Prostate gland (tissue), 2 donors: ENCODE results near the gene TIAM2. TPM values are rescaled to one million over a fixed set of nuclear protein-coding genes. Genes with fewer than 3 reads are reported as not detected.
"Not testable (repeated sequence)": the region's sequence is repeated elsewhere in the genome, so short reads cannot be mapped to it uniquely, and the experiment has no call there.

ENCODE experiments used
- DNase-seq: peaks from one replicate; pipeline ENCODE4 v3.0.0-alpha.2; 2019; ENCODE audit warnings: low spot score
- H3K27ac ChIP-seq, 2 donors: fragments of 200-600 bp; sonication (generic); 2 replicates each; pipeline ENCODE4 v1.5.1; 2017 to 2019
- H3K27me3 ChIP-seq: fragments of 200-600 bp; sonication (generic); replicated peaks from 2 replicates; pipeline ENCODE4 v1.5.1; 2019; ENCODE audit not compliant: insufficient read depth
- H3K36me3 ChIP-seq, 2 donors: fragments of 200-600 bp; sonication (generic); 1 replicate in 1 of 2; 2 replicates in 1 of 2; pipeline versions ENCODE4 v1.5.1 to v1.8.1; 2017 to 2019
- H3K4me1 ChIP-seq: fragments of 200-600 bp; sonication (generic); replicated peaks from 2 replicates; pipeline ENCODE4 v1.5.1; 2019
- H3K4me3 ChIP-seq, 2 donors: fragments of 200-600 bp; sonication (generic); 2 replicates each; pipeline ENCODE4 v1.5.1; 2017 to 2019
- H3K9me3 ChIP-seq: fragments of 200-600 bp; sonication (generic); 2 replicates; pipeline ENCODE4 v1.5.1; 2017
- POLR2A ChIP-seq: fragments of 450-650 bp; IDR thresholded peaks from one replicate; pipeline ENCODE4 v1.6.1; 2016; ENCODE audit warnings: antibody characterized with exemption, mild to moderate bottlenecking
- POLR2AphosphoS5 ChIP-seq: sonication (generic); formaldehyde crosslinking; IDR thresholded peaks from one replicate; pipeline ENCODE4 v1.6.1; 2017; ENCODE audit warnings: antibody characterized with exemption
- WGBS: methylation state at CpG from one replicate; pipeline ENCODE4 v1.1.5; 2018; 5-methylcytosine and 5-hydroxymethylcytosine counted together
- intact Hi-C: fragments of 100-400 bp; cut with DNase I; formaldehyde crosslinking; loops from one replicate; pipeline ENCODE4 v1.14.2; 2022
- total RNA-seq, 2 donors: library from RNA; depleted of rRNA; stranded (reverse); fragments of >200 nt; gene quantifications; one replicate each; pipeline ENCODE4 v1.1.0, GENCODE V29; 2016
- TF ChIP-seq, protein P1 (sequence below), 4 experiments: fragments of 200-600 bp in 2 of 4; fragments of 450-650 bp in 2 of 4; sonication (generic) in 2 of 4; IDR thresholded peaks; 1 replicate in 3 of 4; 2 replicates in 1 of 4; pipeline ENCODE4 v1.5.1; 2016 to 2019; ENCODE audit warnings: antibody characterized with exemption in 4 of 4, mild to moderate bottlenecking in 2 of 4, moderate library complexity in 2 of 4

Gene TIAM2
- total RNA-seq, 2 donors from 2014 or later, result 13.1 to 21.6 TPM

DNA sequence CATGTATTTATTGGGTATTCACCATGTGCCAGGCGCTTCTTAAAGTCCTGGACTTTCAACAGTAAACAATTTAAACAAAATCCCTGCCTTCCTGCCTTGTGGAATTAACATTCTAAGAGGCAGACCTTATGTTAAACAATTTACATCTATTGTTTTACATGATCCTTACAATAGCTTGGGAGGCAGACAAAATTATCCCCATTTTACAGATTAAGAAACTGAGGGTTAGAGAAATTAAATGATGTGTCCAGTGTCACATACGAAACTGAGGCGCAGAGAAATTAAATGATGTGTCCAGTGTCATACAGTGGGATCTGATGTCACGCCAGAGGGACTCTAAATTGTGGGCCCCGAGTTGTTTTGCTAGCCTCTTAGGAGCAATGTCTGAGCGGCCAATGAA, 105.5 kb downstream of the TIAM2 start:
- intact Hi-C loops, result no loop called here
- H3K4me1 ChIP-seq, result no peaks in the 10 kb centered on the region
- H3K4me3 ChIP-seq, result no peak overlapping the region
- no peaks in the 10 kb centered on the region for H3K27me3 ChIP-seq
- no peaks in the 10 kb centered on the region for H3K36me3 ChIP-seq
- DNase-seq, result no peak
- no peaks in the 10 kb centered on the region for H3K9me3 ChIP-seq
- WGBS, result 98% methylated on average over 6 of the region's 6 CpGs
- no peak overlapping the region for H3K27ac ChIP-seq
- TF ChIP-seq POLR2AphosphoS5 (no peak), POLR2A (no peak)
- TF ChIP-seq, protein P1, sequence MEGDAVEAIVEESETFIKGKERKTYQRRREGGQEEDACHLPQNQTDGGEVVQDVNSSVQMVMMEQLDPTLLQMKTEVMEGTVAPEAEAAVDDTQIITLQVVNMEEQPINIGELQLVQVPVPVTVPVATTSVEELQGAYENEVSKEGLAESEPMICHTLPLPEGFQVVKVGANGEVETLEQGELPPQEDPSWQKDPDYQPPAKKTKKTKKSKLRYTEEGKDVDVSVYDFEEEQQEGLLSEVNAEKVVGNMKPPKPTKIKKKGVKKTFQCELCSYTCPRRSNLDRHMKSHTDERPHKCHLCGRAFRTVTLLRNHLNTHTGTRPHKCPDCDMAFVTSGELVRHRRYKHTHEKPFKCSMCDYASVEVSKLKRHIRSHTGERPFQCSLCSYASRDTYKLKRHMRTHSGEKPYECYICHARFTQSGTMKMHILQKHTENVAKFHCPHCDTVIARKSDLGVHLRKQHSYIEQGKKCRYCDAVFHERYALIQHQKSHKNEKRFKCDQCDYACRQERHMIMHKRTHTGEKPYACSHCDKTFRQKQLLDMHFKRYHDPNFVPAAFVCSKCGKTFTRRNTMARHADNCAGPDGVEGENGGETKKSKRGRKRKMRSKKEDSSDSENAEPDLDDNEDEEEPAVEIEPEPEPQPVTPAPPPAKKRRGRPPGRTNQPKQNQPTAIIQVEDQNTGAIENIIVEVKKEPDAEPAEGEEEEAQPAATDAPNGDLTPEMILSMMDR (IDR thresholded peaks at IDR 0.05), result no peak

DNA sequence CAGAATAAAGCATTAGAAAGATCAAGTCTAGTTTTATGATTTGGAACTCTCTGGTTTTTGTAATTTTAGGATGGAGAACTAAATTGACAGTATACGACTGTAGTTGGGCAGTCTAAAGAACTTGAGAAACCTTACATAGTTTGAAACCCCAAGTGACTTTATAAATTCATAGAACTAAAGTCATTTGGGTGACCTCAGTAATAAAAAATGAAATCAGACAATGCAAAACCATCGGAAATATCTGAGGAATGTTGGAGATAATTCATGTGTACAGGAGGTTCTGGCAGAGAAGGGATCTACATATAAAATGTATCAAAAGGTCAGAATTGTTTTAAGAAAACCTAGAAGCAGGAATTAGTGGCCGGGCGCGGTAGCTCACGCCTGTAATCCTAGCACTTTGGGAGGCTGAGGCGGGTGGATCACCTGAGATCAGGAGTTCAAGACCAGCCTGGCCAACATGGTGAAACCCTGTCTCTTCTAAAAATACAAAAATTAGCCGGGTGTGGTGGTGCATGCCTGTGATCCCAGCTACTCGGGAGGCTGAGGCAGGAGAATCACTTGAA, 108.0 kb downstream of the TIAM2 start:
- intact Hi-C loops, H3K4me1 ChIP-seq, H3K36me3 ChIP-seq, H3K4me3 ChIP-seq, H3K9me3 ChIP-seq, H3K27me3 ChIP-seq, H3K27ac ChIP-seq, DNase-seq: not testable (repeated sequence)
- WGBS, result 91% methylated on average over 9 of the region's 9 CpGs

GRCh38 chr6:155103816-155104366, 108.8 kb downstream of the TIAM2 start:
- DNase-seq, result no peak
- Histone ChIP-seq H3K27me3 (no peaks in the 10 kb centered on the region), H3K27ac (no peak overlapping the region), H3K36me3 (no peaks in the 10 kb centered on the region), H3K4me1 (no peaks in the 10 kb centered on the region), H3K4me3 (no peak overlapping the region), H3K9me3 (no peaks in the 10 kb centered on the region)
- TF ChIP-seq, protein P1 (IDR thresholded peaks at IDR 0.05), result no peak
- TF ChIP-seq POLR2A (no peak), POLR2AphosphoS5 (no peak)
- 79% methylated on average over 5 of the region's 5 CpGs for WGBS
- intact Hi-C loops, result no loop called here

DNA sequence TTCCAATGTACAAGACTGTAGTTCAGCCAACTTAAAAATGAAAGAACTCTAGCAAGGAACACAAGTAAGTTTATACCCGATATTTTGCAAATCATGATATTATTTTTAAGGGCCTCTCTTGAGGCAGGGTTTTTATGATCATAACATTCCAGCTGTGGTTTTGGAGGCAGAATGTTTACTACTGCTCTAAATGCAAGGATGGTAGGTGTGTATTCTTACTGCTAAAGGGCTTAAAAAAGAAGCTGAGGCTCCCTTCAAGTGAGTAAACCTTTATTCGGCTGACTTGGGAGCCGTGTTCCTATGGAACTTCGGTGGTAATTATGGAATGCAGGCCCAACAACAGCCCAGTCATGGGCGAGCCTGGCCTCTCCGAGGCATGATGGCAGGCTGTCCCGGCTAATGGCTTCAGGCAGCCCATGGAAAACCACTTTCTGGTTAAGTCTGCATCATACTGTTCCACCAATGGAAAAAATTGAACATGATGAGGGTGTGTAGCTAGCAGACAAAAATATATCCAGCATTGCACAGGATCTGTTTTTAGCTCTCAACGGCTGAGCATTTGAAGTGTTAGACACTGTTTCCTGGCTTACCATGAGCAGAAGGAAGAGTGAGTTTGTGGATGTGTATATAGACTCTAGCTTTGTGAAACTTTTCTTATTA, 111.5 kb downstream of the TIAM2 start:
- H3K4me3 ChIP-seq, result no peak overlapping the region
- intact Hi-C loops, result no loop called here
- H3K27me3 ChIP-seq, result no peaks in the 10 kb centered on the region
- no peak for TF ChIP-seq POLR2AphosphoS5
- TF ChIP-seq, protein P1 (IDR thresholded peaks at IDR 0.05), result no peak
- no peak for TF ChIP-seq POLR2A
- no peaks in the 10 kb centered on the region for H3K4me1 ChIP-seq
- no peaks in the 10 kb centered on the region for H3K9me3 ChIP-seq
- H3K27ac ChIP-seq, result no peak overlapping the region
- no peaks in the 10 kb centered on the region for H3K36me3 ChIP-seq
- 79% methylated on average over 8 of the region's 8 CpGs for WGBS
- no peak for DNase-seq

GRCh38 chr6:155107432-155108069, 112.4 kb downstream of the TIAM2 start:
- no peaks in the 10 kb centered on the region for H3K9me3 ChIP-seq
- H3K27me3 ChIP-seq, result no peaks in the 10 kb centered on the region
- no peaks in the 10 kb centered on the region for H3K36me3 ChIP-seq
- TF ChIP-seq POLR2AphosphoS5 (no peak), POLR2A (no peak)
- TF ChIP-seq, protein P1 (IDR thresholded peaks at IDR 0.05), result no peak
- intact Hi-C loops, result no loop called here
- WGBS, result 81% methylated on average over 7 of the region's 7 CpGs
- H3K27ac ChIP-seq, result no peak overlapping the region
- no peaks in the 10 kb centered on the region for H3K4me1 ChIP-seq
- no peak for DNase-seq
- H3K4me3 ChIP-seq, result no peak overlapping the region
